NCI-H460 (cell line): Measurements from ENCODE around the gene USP31. TPM values are rescaled to one million over a fixed set of nuclear protein-coding genes. Genes with fewer than 3 reads are reported as not detected.
"Not testable (repeated sequence)": the region's sequence is repeated elsewhere in the genome, so short reads cannot be mapped to it uniquely, and the experiment has no call there.

Experiments used
- DNase-seq: peaks from one replicate; pipeline ENCODE4 v3.0.0-alpha.2; 2016; ENCODE audit warnings: low read depth; ENCODE audit errors: extremely low read depth
- total RNA-seq: library from RNA; depleted of rRNA; stranded (reverse); fragments of >200 nt; shearing (Covaris generic); gene quantifications from 2 replicates; pipeline ENCODE4 v1.2.3, GENCODE V29; 2014

The USP31 gene
- total RNA-seq, 1 experiment from 2014 or later = 7.5 TPM

- no peak for DNase-seq
Measured at GRCh38 chr16:23103603-23104002, 45.6 kb downstream of the USP31 start.

DNA sequence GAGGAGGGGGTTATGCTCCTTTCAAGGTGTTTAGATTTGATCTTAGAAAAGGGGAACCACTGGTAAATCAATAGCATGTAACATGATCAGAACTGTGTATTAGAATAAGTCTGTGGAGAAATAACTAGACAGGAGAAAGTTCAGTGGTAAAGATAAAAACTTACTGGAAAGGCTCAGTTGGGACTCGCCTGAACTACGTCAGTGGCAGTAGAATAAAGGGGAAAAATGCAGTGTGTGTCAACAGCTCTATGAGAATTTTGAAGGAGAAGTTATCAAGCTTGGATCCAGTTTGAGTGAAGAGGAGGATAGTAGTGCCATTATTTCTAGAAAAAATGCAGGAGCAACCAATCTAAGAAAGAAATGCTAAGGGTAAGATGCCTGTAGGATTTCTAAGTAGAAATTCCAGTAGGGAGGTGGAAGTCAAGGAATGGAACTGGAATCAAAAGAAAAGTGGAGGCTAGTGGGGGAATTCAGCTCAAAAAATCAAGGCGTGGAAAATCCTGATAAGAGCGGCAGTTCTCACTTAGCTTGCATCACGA lies 48.2 kb downstream of the USP31 start:
- no peak for DNase-seq

GRCh38 chr16:23096450-23096849 lies 52.8 kb downstream of the USP31 start:
- not testable (repeated sequence) for DNase-seq

DNA sequence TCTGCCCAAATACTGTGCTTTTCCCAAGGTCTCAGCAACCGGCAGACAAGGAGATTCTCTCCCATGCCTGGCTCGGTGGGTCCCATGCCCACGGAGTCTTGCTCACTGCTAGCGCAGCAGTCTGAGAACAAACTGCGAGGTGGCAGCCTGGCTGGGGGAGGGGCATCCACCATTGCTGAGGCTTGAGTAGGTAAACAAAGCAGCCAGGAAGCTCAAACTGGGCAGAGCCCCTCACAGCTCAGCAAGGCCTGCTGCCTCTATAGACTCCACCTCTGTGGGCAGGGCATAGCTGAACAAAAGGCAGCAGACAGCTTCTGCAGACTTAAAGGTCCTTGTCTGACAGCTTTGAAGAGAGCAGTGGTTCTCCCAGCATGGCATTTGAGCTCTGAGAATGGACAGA lies 55.1 kb downstream of the USP31 start:
- not testable (repeated sequence) for DNase-seq

DNA sequence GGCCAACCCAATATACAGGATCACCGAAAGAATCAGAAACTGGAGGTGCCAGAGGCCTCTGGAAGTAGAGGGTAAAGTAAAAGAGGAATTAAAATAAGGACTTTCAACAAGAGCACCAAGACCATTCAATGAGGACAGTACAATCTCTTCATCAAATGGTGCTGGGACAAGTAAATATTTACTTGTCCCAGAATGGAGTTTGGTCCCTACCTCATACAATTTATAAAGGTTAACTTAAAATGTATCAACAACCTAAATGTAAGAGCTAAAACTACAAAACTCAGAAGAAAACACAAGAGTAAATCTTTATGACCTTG lies 56.5 kb downstream of the USP31 start:
- no peak for DNase-seq

DNA sequence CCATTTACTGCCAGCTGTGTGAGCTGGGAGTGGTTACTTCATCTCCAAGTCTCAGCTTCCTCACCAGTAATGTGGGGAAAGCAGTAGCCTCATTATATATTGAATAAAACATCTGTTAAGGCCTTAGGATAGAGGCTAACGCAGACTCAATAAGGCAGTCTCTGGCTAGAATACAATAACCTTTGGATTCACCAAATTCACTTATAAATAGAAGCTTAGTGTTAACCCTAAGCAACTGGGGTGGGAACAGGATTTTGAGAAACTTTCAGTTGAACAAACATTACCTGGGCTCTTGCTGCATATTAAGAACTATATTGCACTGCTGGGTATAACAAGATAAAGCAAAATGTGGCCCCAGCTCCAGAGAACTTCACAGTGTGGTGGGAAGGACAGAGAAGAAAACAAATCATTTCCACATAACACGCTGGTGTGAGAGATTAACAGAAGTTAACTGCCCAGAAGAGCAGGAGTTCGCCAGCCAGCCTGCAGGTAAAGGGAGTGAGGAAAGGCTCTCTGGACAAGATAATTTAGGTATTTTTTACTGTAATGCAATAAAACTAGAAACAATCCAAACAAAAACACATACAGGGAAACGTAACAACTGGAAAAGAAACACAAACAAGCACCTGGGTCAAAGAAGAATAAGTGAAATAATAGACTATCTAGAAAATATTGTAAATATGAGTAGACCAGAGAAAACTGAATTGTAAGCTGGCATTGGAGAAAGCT lies 57.0 kb downstream of the USP31 start:
- no peak for DNase-seq

- no peak for DNase-seq
Measured at GRCh38 chr16:23089111-23089510, 60.1 kb downstream of the USP31 start.

- no peak for DNase-seq
Measured at GRCh38 chr16:23088018-23088417, 61.2 kb downstream of the USP31 start.

DNA sequence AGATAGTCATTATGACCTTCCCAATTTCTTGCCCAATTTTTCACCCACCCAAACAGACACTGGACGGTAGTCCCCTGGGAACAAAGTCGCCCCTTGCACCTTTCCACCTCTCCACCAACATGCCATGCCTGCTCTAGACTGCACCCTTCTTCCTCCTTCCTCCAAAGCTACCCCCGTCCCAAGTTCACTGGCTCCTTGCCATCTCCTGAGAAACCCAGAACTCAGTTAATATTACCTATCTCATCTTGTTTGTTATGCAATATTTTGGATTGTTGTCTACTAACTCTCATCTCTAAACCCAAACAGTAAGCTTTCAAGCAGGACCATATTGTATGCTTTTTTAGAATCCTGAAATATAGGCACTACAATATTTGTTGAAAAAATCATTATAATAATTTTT lies 63.3 kb downstream of the USP31 start:
- no peak for DNase-seq

DNA sequence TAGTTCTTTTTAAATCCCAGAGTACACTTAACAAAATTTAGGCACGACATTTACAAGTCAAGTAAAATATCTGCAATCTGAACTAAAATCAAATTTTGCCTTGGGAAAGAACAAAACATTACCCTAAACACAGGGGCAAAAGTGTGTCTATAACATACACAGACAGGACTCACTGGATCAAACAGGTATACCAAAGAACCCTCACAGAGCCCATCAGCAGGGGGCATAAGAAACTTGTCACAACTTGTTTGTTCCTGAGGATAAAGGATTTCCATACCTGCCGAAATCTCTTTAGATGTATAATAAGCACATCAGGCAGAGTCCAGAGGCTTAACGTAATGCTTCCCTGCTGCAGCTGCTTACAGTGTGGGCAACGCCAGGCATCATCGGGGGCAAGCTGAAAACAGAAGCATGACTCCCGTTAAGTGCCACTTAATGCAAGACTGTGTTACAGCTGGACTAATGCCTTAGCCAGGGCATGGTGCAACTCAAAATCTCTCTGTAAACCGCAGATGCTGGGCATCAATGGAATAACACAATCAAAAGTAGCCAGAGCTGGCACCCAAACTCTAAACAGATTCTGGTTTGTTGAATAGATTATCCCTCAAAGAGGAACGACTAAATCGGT lies 67.0 kb downstream of the USP31 start:
- DNase-seq = no peak

DNA sequence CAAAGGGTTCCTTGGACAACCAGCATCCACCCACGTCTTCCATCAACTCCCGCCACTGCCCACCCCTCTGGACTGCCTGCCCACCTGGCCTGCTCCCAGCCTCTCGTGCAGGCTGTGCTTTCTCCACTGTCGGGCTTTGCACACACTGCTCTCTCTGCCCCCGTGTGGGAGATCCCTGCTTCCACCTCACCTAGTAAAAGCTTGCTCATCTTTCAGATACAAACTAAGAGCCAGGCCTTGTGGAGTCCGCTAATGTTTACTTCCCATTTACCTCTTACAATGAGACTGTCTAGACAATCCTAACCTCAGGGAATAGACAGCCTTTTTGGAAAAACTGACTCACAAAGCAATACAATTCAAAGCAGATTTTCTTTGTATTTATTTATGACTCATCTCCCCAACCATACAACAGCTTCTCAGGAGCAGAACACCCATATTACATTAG lies 67.6 kb downstream of the USP31 start:
- DNase-seq = no peak

GRCh38 chr16:23080747-23081146 lies 68.5 kb downstream of the USP31 start:
- no peak for DNase-seq

- no peak for DNase-seq
Measured at GRCh38 chr16:23080329-23080728, 68.9 kb downstream of the USP31 start.

GRCh38 chr16:23079675-23080301 lies 69.5 kb downstream of the USP31 start:
- no peak for DNase-seq

DNA sequence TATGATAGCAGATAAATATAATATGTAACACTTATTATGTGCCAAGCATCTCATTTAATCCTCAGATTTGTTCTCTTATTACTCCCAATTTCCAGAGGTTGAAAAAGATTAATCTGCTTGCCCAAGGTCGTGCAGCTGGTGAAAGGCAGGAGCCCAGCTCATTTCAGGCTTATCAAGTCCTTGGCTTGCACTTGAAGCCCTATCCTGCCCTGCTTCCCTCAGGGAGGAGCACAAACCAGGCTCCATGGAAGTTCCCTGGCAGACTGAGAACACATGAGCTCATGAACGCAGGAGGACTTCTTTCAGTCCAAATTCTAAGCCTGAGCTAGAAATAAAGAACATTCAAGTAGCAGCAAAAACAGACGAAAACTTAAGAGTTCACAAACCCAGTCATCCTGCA lies 74.8 kb downstream of the USP31 start:
- no peak for DNase-seq

DNA sequence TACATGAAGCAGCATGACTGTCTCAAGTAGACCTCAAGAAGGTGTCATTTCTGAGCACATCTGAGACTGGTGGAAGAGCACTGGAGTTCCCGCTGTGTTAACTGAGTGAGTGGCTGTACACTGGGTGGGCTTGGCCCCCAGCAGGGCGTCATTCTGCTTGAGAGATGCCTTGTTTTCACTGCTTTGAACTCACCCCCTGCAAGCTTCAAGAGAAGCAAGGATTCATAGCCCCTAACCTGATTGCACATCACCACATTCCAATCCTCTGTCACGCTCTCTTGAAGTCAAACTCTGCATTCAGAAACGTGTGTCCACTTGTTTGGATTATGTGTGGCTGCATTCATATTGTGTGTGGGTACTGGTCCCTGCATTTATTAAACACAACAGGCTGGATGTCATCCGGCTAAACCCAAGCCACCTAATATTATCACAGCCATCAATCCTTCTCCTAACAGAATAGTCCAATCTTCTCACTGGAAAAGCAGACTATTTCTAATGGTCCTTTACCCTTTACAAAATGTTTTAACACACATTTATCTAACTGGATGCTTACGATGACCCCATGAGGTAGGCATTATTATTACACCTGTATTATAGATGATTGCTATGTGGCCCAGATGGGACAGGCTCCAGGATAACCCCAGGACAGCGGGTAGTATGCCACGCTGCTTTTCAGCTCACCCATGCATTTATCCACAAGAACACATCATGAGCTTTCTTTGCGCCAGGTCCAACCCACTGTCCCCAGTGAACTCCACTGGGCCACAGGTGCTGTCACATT lies 76.3 kb downstream of the USP31 start:
- no peak for DNase-seq

DNA sequence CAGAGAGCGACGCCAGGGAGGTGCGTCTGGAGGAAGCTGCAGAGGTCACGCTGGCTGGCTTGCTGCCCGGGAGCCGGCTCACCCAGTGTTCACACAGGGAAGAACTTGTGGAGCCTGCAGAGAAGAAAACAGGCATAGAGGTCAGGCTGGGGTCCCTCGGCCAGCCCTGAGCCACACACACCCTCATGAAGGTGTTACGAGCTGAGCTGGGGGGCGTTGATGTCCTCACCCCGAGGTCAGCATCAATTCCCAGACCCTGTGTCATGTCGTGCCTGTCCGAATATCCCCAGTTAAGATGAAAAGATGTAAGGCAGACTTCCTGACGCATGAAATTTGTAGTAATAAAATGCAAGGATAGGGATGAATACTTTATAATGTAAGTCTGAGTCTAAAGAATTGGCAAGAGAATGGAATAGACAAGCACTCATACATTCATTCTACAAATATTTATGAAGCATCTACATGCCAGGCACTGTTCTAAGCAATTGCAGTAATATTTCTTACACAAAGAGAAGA lies 77.1 kb downstream of the USP31 start:
- DNase-seq = peak; percentile 32

DNA sequence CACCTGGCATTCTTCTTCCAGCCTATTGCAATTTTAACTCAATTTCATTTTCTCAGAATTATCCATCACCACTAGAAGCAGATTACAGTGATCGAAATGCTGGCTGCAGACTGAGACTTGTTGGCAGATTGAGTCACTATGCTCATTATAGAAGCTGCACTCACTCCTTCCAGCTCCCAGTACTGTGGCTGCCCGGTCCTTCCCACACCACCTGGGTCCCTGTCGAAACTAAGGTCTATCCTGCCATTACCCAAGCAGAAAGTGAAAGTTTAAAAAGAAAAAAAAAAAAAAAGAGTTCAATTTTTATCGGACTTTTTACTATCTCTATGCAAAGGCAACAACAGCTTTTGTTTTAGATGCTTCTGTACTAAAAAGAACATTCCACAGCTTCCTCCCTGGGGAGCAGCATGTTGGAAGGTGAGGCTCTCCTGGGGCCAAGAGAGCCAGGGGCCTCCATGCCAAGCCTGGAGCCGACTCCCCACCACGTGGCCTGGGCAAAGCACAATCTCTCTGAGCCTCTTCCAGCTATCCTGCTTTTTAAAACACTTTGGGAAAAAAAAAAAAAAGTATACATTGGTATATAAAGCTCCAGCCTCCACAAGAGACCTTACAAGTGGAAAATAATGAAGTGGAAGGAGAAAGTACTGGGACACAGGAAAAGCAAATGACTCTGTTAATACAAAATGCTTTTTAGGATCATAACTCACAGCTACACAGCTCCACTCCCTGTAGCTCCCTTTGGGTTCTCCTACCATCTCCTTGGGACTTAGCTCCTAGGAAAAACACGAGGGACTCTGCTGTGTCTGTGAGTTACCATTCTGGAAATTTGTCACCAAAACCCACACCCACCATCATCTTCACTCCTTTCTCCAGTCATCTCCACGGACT lies 77.8 kb downstream of the USP31 start:
- no peak for DNase-seq

DNA sequence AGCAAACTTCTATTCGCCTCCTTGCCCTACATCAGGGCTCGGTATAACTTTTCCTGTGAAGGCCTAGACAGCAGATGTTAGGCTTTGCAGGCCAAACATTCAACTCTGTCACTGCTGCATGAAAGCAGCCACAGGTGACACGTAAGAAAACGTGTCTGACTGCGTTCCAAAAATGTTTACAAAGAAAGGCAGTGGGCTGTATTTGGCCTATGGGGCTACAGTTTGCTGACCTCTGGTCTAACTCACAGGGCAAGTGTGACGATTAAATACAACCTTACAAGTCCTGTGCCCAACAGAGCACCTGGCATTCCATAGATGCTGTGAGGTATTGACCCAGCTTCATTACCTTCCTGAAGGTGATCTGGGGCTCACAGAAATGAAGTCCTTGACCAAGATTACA lies 79.4 kb downstream of the USP31 start:
- no peak for DNase-seq
